Adrenal gland (tissue), 12 donors: ENCODE results near the gene REEP3. TPM values are rescaled to one million over a fixed set of nuclear protein-coding genes. Genes with fewer than 3 reads are reported as not detected.

Experiments
- DNase-seq, 7 donors: peaks; one replicate each; pipeline ENCODE4 v3.0.0-alpha.2; 2019 to 2020
- H3K27ac ChIP-seq, 5 donors: fragments of 200-600 bp; sonication (generic) in 4 of 5; 1 replicate in 3 of 5; 2 replicates in 2 of 5; pipeline versions ENCODE4 v1.5.1 to v1.8.0; 2016 to 2020; ENCODE audit warnings: mild to moderate bottlenecking in 1 of 5
- H3K27me3 ChIP-seq: fragments of 200-600 bp; 2 replicates; pipeline ENCODE4 v1.8.0; 2021
- H3K36me3 ChIP-seq, 2 donors: fragments of 200-600 bp; replicated peaks in 1 of 2; 1 replicate in 1 of 2; 2 replicates in 1 of 2; pipeline versions ENCODE4 v1.5.1 to v1.8.0; 2018 to 2022
- H3K4me1 ChIP-seq, 2 donors: fragments of 200-600 bp; replicated peaks in 1 of 2; 1 replicate in 1 of 2; 2 replicates in 1 of 2; pipeline versions ENCODE4 v1.5.1 to v1.8.0; 2018 to 2021
- H3K4me3 ChIP-seq, 4 donors: fragments of 200-600 bp; sonication (generic) in 3 of 4; one replicate each; pipeline ENCODE4 v1.5.1; 2016 to 2018
- H3K9me3 ChIP-seq, 3 donors: fragments of 200-600 bp; sonication (generic) in 1 of 3; replicated peaks in 1 of 3; 1 replicate in 2 of 3; 2 replicates in 1 of 3; pipeline versions ENCODE4 v1.5.1 to v1.8.0; 2016 to 2021
- POLR2A ChIP-seq, 2 donors: fragments of 450-650 bp; IDR thresholded peaks; one replicate each; pipeline ENCODE4 v1.6.1; 2017; ENCODE audit warnings: antibody characterized with exemption in 2 of 2, mild to moderate bottlenecking in 2 of 2, moderate library complexity in 1 of 2
- WGBS, 4 donors: extraction: QIAGEN DNeasy Blood & Tissue Kit in 2 of 4; methylation state at CpG; one replicate each; pipeline versions ENCODE4 v1.1.5 to v1.1.7; 2013 to 2017; 5-methylcytosine and 5-hydroxymethylcytosine counted together
- intact Hi-C, 2 donors: fragments of 100-400 bp; cut with DNase I; formaldehyde crosslinking; loops; one replicate each; pipeline versions ENCODE4 v1.14.1 to v1.15.0; 2022 to 2023
- polyA plus RNA-seq, 3 donors: library from polyadenylated mRNA; stranded (reverse); fragments of 200-250 nt in 2 of 3; fragments of 350-450 nt in 1 of 3; fragmentation: Illumina TruSeq in 1 of 3; extraction: RNeasy Lipid Tissue Mini Kit (QIAGEN cat#74804) in 1 of 3; gene quantifications; one replicate each; pipeline ENCODE4 v1.2.3, GENCODE V29; 2013 to 2014
- total RNA-seq, 9 donors: library from RNA; depleted of rRNA in 4 of 9; stranded (reverse); fragments of >200 nt in 4 of 9; fragments of 120-200 nt in 1 of 9; fragmentation: NEBNext Ultra II Directional in 1 of 9; extraction: Animal tissue kit (Norgen Biotek cat#: 25700) in 1 of 9; gene quantifications; one replicate each; pipeline versions ENCODE4 v1.1.0 to v1.2.4, GENCODE V29; 2013 to 2023
- TF ChIP-seq, protein P1 (sequence below), 6 experiments: fragments of 450-650 bp in 4 of 6; fragments of 200-600 bp in 2 of 6; sonication (generic) in 1 of 6; IDR thresholded peaks; 1 replicate in 5 of 6; 2 replicates in 1 of 6; pipeline versions ENCODE4 v1.5.1 to v1.8.0; 2016 to 2021; ENCODE audit warnings: antibody characterized with exemption in 6 of 6, mild to moderate bottlenecking in 2 of 6, moderate library complexity in 1 of 6
- donor health status: healthy with polysubstance abuse.
- donor health status: Bipolar disorder and iron deficiency.
- donor health status: DM: yes; HTN: yes; CAD: no.
- donor health status: DM: no; HTN: no; CAD: no.
- donor health status: DM: no; HTN: no; CAD: no.
- donor health status: DM: yes; HTN: yes; CAD: no.

Gene REEP3
- total and polyA plus RNA-seq, 12 donors: 5.1 to 79.8 (median 48.1) TPM

- WGBS, 4 donors: 81 to 95% (median 93%) methylated on average over 2 of the region's 2 CpGs
Measured at GRCh38 chr10:63505562-63505961, 15.6 kb upstream of the REEP3 start.

GRCh38 chr10:63506554-63506953 is 14.6 kb upstream of the REEP3 start:
- Histone ChIP-seq H3K4me1 (peaks cover 0 to 15% of the 10 kb centered on the region in 2 donors), H3K9me3 (no peaks in the 10 kb centered on the region), H3K27me3 (no peaks in the 10 kb centered on the region), H3K27ac (no peak overlapping the region), H3K36me3 (no peaks in the 10 kb centered on the region), H3K4me3 (no peak overlapping the region)
- intact Hi-C loops: no loop called here
- no peak for DNase-seq
- WGBS, 4 donors: 84 to 94% (median 89%) methylated on average over 1 of the region's 1 CpG
- TF ChIP-seq, protein P1, sequence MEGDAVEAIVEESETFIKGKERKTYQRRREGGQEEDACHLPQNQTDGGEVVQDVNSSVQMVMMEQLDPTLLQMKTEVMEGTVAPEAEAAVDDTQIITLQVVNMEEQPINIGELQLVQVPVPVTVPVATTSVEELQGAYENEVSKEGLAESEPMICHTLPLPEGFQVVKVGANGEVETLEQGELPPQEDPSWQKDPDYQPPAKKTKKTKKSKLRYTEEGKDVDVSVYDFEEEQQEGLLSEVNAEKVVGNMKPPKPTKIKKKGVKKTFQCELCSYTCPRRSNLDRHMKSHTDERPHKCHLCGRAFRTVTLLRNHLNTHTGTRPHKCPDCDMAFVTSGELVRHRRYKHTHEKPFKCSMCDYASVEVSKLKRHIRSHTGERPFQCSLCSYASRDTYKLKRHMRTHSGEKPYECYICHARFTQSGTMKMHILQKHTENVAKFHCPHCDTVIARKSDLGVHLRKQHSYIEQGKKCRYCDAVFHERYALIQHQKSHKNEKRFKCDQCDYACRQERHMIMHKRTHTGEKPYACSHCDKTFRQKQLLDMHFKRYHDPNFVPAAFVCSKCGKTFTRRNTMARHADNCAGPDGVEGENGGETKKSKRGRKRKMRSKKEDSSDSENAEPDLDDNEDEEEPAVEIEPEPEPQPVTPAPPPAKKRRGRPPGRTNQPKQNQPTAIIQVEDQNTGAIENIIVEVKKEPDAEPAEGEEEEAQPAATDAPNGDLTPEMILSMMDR (IDR thresholded peaks at IDR 0.05): no peak
- no peak for TF ChIP-seq POLR2A (IDR thresholded peaks at IDR 0.05)

More at GRCh38 chr10:63505562-63505961, 15.6 kb upstream of the REEP3 start:
- no peak for DNase-seq
- H3K27me3 ChIP-seq: no peaks in the 10 kb centered on the region
- intact Hi-C loops: no loop called here
- no peak overlapping the region for H3K27ac ChIP-seq
- H3K36me3 ChIP-seq: no peaks in the 10 kb centered on the region
- TF ChIP-seq, protein P1 (IDR thresholded peaks at IDR 0.05): no peak
- no peak for TF ChIP-seq POLR2A (IDR thresholded peaks at IDR 0.05)
- peaks cover 0 to 15% of the 10 kb centered on the region in 2 donors for H3K4me1 ChIP-seq
- no peaks in the 10 kb centered on the region for H3K9me3 ChIP-seq
- H3K4me3 ChIP-seq: no peak overlapping the region

GRCh38 chr10:63515002-63515763 is 6.0 kb upstream of the REEP3 start:
- TF ChIP-seq, protein P1 (IDR thresholded peaks at IDR 0.05): no peak
- no peak for TF ChIP-seq POLR2A (IDR thresholded peaks at IDR 0.05)
- no peak for DNase-seq
- no peak overlapping the region for H3K4me3 ChIP-seq
- peaks cover 0 to 50% of the 10 kb centered on the region in 2 donors for H3K4me1 ChIP-seq
- intact Hi-C loops: loop anchor here in 1 of 2 donors (10.0 kb wide), 1 partner anchor 180 kb away; no protein-coding TSS in a partner anchor
- peak overlapping the region in 3 of 5 donors; percentile 29 to 71 (median 43) for H3K27ac ChIP-seq
- no peaks in the 10 kb centered on the region for H3K27me3 ChIP-seq
- H3K36me3 ChIP-seq: no peaks in the 10 kb centered on the region
- 55 to 63% (median 59%) methylated on average over 5 of the region's 5 CpGs for WGBS, 4 donors
- no peaks in the 10 kb centered on the region for H3K9me3 ChIP-seq

DNA sequence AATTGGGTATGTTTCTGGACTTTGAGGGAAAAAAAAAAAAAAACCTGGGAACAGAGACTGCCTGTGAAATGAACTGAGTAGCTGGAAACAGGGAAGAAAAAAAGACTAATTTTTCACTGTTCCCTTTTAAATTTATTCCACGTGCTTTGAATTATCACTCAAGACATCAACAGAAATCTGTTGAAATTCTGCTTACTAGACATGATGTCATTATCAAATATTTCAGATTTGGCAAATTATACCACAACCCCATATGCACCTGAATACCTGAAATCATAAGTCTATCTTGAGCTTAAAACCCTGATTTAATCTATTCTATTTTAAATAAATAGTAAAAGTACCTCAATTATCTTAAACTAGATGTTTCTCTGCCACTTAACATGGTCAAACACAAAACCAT is 5.0 kb upstream of the REEP3 start:
- no peak overlapping the region for H3K4me3 ChIP-seq
- H3K9me3 ChIP-seq: no peaks in the 10 kb centered on the region
- no peak for DNase-seq
- no peak overlapping the region for H3K27ac ChIP-seq
- intact Hi-C loops: loop anchor here in 1 of 2 donors (10.0 kb wide), 1 partner anchor 179 kb away; no protein-coding TSS in a partner anchor
- H3K36me3 ChIP-seq: no peaks in the 10 kb centered on the region
- TF ChIP-seq POLR2A (IDR thresholded peaks at IDR 0.05): no peak
- TF ChIP-seq, protein P1 (IDR thresholded peaks at IDR 0.05): no peak
- peaks cover 5 to 57% of the 10 kb centered on the region in 2 donors for H3K4me1 ChIP-seq
- H3K27me3 ChIP-seq: no peaks in the 10 kb centered on the region
- 55 to 73% (median 65%) methylated on average over 1 of the region's 1 CpG for WGBS, 4 donors
